ENCODE data around the gene CA7.
"Not testable (repeated sequence)": the region's sequence is repeated elsewhere in the genome, so short reads cannot be mapped to it uniquely, and the experiment has no call there.

Gene CA7

DNA sequence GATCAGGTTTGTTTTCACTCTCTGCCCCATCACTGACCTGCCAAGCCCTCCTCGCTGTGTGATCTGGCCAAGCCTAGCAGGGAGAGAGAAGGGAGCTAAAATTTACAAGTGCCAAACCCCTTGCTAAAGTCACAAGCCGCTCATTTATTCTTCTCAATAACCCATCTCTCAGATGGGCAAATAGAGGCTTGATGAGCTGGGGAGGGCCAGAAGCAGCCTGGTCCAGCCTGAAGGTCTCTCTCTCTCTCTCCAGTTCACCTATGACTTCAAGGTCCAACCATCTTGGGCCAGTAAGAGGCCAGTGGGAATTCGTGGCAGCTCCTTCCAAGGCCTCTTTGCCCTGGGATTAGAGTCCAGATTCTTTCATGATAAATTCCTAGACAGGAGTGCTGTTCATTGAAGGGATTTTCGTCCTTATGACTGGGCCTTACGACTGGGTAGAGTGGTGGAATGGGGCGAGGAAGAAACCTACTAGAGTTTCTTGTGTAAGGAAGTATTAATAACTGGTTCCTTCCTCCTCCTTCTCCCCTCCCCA lies 3.4 kb downstream of the CA7 start:
- no peak for DNase-seq

DNA sequence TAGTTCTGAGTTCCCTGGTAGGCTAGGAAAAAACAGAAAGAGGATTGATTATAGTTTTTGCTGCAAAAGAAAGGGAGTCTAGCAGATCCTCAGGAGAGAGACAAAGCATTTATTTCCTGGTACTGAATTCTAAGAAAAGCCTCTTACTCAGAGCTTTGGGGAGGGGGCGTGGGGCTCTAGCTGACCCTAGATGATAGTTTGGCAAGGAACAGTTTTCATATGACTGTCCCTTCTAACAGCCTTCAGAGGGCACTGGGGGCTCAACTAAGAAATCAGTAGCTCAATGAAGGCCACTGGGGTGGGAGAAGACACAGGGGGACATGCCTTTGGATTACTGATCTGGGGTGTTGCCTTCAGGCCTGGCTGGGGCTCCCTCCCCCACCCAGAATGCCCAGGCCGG lies 4.0 kb downstream of the CA7 start:
- no peak for DNase-seq

DNA sequence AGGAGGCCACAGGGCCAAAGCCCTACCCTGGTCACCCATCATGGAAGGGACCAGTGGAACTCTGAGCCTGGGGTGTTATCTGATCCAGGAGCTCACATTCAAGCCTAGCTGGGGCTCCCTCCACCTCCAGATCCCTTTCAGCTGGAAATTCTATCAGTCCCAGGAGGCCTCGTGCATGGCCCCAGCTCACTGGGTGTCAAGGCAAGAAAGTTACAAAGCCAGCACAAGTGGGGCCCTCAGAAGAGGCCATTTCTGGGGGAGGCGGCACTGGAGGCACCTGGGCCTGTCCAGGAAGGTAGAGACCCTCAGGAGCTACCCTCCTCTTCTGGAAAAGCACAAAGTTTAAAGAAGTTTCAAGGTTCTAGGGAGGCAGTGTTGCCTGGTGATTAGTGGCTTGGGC lies 4.8 kb downstream of the CA7 start:
- no peak for DNase-seq

DNA sequence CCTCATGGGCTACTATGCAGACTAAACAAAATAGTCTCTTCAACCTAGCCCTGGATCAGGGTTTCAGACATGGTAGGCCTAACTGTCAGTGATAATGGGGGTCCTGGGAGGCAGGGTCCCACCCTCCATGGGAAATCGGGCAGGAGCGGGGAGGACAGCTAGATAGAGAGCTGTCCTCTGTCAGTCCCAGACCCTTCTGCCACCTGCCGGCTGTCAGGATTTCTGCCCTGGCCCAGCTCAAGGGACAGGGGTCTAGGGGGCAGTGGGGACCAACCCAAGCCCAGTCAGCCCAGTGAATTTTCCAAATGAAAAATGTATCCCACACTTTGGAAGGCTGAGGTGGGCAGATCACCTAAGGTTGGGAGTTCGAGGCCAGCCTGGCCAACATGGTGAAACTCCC lies 5.3 kb downstream of the CA7 start:
- DNase-seq, result no peak

DNA sequence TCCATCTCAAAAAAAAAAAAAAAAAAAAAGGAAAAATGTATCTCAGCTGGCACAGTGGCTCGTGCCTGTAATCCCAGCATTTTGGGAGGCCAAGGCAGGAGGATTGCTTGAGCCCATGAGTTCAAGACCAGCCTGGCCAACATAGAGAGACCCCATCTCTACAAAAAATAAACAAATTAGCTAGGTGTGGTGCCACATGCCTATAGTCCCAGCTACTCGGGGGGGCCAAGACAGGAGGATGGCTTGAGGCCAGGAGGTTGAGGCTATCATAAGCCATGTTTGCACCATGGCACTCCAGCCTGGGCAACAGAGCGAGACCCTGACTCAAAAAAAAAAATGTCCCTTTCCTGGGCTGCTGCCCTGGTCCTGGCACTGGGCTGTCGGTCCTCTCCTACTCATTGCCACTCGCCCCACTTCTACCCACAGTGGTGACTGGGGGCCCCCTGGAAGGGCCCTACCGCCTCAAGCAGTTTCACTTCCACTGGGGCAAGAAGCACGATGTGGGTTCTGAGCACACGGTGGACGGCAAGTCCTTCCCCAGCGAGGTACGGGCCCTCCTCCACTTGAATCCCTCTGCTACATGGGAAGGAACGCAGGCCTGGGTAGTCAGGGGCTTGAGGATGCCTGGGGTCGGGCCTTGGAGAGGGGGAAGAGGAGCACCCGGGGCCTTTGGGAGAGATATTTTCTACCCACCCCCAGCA lies 6.1 kb downstream of the CA7 start:
- no peak for DNase-seq

DNA sequence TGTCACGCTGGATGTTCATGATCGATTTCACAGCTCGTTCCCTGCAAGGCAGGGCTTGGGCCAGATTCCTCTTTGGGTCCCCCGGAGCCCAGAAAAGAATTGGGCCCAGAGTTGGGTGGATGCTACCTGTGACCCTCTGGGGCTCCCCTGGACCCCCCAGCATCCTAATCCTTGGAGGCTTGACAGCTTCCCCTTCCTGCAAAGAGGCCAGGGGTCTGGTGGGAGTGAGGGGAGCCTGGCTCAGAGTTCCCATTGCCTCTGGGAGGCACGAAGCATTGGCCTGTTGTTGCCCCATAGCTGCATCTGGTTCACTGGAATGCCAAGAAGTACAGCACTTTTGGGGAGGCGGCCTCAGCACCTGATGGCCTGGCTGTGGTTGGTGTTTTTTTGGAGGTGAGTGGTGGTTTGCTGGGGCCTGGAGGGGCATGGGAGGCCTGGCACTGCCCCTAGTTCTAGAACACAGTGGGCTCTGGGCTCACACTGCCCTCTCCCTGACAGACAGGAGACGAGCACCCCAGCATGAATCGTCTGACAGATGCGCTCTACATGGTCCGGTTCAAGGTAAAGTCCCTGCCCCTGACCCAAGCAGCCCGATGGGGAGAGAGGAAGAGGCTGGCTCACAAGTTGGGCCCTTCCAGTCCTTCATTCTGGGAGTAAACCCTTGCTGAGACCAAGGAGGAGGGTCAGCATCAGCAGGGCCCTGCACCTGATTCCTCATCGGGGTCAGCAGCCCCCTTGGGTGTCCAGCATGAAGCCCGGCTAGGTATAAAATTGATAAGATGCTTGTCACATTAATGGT lies 7.2 kb downstream of the CA7 start:
- no peak for DNase-seq

DNA sequence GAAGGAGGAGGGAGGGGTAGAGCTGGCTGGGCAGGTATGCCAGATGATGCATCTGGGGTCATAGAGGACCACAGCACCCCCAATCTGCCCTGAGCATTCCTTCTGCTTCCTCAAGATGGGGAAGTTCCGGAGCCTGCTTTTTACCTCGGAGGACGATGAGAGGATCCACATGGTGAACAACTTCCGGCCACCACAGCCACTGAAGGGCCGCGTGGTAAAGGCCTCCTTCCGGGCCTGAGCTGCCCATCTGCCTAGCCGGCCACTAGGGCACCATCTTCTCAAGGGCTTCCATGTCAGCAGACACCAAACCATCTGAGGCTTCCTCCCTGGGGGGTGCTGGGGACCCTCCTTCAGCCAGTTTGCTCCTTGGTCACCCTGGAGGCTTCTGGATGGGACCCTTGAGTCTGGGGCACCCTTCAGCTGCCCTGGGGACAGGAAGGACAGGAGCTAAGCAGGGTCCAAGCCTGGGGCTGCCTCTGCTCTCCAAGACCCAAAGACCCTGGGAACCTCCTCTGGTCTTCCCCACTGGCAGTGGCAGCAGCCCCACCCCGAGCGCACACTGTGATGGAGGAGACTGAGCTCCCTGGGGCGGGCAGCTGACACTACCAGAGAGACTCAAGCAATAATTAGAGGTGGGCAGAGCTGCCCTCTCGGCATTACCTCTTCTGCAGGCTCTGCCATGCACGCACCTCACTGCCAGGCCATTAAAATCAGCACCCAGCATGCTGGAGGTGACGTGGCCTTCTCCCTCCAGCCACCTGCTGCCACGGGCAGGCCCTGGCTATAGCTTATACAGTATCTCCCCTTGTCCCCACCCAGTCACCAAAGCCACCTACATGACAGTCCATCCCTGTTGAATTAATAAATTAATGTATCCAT lies 9.3 kb downstream of the CA7 start:
- no peak for DNase-seq

DNA sequence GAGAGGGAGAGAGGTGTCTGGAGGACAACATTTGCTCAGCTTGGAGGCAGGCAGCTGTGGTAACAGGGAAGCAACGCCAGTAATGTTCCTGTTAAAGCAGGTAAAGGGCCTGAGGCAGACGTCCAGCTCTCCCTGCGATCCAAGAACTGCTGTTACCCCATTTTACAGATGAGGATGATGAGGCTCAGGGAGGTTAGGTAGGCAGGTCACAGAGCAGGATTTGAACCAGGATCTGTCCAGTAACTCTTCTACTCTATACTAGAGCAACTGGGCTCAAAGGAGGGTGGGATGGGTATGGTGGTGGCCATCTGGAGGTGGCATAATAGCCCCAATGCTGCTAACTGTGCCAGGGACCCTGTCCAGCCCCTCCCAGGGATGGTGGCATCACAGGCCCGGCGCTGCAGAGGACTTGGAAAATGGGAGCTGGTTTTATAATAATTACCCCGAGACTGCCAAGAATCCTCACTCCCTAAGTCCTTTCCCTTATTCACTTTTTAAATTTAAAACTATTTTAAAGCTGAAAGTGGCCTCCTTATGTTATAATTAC lies 12.0 kb downstream of the CA7 start:
- DNase-seq, result no peak

DNA sequence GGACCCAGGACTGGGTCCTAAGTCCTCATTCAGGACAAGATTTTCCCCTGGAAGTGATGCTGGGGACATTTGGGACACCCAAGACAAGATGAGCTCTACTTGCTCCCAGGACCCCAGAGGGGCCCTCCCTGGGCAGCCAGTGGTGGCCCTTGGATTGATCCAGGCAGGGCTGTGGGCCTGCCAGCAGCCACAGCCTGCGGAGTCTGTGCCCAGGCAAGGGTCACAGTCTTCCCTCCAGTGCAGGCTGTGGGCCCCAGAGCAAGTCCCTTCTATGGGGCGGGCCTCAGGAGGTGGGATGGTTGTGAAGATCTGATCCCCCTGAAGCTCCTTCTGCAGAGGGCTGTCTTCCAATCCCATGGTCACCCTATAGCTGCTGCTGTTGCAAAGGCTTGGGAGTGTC lies 12.6 kb downstream of the CA7 start:
- no peak for DNase-seq

DNA sequence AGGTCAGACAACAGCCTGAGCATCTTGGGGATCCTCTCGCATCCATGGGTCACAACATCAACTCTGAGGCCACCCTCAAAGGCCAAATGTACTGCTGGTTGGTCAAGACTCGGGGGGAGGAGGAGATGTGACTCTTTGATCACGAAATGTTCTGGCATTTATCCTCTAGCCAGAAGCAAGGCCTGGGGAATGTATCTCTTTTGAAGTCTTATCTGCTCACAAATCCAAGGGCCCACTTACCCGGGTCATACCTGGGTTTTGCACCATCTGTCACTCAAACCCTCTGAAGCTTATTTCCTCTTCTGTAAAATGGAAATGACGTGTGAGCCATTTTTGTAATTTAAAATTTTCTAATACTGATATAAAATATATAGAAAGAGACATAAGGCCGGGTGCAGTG lies 13.2 kb downstream of the CA7 start:
- no peak for DNase-seq

DNA sequence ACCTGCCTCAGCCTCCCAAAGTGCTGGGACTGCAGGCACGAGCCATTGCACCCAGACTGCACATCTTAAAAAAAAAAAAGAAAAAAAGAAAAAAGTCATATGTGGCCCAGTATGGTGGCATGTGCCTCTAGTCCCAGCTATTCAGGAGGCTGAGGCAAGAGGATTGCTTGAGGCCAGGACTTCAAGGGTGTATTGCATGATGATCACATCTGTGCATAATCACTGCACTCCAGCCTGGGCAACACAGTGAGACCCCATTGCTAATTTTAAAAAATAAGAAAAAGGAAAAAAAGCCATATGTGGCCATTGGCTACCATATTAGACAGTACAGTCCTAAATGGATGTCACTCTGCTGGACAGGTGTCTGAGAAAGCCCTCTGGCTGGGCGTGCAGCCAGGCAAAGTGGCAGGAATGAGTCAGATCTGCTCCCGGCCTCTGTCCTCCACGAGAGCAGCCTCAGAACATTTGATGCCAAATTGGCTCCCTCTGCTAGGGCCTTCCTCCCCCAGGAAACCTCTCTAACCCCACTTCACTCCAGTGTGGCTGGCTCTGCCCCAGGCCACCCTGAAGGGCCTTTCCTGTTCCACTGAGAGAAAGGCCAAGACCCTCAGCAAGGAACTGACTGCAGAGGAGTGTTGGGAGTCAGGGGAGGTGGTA lies 14.7 kb downstream of the CA7 start:
- DNase-seq, result peak; percentile 51

DNA sequence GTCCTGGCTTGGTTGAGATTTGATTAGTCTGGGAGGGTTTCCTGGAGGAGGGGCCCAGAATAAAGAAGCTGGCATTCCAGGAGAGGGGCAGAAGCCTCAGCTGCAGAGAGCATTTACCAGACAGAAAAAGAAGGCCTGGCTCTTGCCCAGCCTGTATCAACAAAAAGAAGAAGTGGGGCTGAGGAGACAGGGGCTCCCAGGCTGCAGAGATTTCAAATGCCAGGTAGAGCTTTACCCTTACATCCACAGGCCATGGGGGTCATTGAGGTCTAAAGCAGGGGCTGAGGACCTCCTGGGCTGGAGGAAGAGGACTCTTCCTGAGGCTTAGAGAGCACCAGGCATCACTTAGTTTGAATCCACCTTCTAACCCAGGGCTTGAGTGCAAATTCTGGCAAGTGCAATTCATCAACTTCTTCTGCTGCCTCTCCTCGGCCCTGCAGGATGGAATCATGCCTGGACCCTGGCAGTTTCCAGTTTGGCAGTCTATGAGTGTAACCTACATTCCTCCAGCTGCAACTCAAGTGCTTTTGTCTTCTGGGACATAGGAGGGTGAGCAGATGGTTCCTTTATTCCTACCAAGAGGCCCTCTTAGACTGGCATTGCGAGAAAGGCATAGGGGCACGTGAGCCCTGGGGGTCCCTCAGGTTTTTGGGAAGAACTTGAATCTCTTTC lies 15.3 kb downstream of the CA7 start:
- DNase-seq, result no peak

DNA sequence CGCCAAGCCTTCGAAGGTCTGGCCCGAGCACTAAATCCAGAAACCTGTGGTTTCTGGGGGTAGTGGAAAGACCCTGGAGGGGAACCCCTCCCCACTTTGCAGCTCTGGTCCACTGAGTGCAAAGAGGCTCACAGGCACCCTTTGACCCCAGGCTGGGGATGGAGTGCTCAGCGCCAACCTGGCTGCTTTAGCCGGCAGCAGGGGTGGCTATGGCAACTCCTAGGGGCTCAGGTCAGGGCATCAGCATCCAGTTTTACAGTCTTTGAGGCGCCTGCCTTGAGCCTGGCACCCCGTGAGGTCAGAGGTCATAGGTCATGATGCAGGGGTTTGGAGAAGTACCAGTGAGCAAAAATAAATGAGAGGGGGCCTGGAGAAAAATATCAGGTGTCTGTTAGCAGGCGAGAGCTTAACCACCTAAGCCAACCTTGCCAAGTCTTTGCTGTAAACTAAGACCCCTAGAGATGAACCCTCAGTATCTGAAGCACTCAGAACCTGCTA lies 17.9 kb downstream of the CA7 start:
- no peak for DNase-seq

DNA sequence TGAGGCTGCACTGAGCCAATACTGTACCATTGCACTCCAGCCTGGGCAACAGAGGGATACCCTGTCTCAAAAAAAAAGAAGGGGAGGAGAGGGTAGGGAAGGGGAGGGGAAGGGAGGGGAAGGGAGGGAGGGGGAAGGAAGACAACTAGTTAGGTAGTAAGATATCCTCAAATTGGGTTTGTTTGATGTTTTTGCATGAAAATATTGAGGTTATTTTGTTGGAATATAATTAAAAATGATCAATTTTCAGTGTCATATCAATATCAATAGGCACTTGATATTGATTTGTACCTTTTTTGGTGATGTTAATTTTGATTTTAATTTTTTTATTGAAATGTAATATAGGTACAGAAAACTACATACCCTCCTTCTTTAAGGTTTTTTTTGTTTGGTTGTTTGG lies 19.5 kb downstream of the CA7 start:
- DNase-seq, result no peak

DNA sequence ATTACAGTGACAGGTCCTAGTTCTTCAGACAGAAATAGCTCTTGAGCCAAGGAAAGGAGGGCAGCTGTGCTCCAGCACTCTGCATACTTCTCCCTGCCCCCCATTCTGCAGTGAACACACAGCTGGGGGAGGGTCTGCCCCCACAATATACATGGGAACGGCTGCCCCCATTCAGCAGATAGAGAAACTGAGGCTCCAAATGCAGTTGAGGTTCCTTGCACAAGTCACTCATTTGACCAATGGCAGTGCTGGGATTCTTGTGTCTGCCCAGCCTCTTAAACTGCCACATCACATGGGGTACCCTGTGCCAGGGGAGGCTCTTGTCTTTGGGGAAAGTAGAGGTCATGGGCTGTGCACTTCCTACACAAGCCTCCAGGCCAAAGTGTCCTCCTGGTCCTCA lies 25.2 kb downstream of the CA7 start:
- DNase-seq, result no peak

DNA sequence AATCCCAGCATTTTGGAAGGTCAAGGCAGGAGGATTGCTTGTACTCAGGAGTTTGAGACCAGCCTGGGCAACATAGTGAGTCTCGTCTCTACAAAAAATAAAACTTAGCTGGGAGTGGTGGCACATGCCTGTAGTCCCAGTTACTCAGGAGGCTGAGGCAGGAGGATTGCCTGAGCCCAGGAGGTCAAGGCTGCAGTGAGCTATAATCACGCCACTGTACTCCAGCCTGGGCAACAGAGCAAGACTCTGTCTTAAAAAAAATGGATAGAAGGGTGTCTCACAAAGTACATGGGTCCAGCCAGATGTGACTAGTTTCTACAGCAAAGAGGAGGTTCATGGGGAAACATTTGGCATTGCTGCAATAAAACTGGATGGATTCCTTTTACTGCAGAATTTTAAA lies 27.1 kb downstream of the CA7 start:
- DNase-seq, result not testable (repeated sequence)

DNA sequence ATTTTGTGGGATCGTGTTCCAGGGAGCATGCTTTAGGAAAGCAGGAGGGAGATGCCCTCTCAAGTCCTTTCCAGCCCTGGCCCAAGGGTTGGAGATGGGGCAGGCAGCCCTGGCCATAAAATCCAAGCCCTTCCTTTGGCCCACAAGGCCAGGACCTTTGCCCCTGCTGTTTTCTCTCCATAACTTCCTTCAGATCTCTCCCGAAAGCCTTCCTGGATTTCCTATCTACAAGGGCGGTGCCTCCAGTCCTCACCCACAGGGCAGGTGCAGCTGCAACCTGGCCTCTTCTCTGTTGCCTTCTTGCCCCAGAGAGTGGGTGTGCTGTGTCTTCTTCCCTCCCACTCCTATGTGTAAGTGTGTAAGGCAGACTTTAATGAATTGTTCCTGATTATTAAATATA lies 27.6 kb downstream of the CA7 start:
- no peak for DNase-seq

DNA sequence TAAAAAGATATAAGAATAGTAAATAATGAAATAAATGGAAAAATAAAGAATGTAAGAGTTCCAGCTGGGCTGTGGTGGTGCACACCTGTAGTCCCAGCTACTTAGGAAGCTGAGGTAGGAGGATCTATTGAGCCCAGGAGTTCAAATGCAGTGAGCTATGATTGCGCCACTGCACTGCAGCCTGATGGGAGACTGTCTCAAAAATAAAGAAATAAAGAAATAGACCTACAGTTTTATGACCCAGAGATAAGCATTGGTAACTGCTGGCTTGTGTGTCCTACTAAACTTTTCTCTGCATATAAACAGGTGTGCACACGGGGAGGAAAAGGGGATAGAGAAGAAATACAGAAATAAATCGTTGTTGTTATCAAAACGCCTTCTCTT lies 28.3 kb downstream of the CA7 start:
- DNase-seq, result no peak

DNA sequence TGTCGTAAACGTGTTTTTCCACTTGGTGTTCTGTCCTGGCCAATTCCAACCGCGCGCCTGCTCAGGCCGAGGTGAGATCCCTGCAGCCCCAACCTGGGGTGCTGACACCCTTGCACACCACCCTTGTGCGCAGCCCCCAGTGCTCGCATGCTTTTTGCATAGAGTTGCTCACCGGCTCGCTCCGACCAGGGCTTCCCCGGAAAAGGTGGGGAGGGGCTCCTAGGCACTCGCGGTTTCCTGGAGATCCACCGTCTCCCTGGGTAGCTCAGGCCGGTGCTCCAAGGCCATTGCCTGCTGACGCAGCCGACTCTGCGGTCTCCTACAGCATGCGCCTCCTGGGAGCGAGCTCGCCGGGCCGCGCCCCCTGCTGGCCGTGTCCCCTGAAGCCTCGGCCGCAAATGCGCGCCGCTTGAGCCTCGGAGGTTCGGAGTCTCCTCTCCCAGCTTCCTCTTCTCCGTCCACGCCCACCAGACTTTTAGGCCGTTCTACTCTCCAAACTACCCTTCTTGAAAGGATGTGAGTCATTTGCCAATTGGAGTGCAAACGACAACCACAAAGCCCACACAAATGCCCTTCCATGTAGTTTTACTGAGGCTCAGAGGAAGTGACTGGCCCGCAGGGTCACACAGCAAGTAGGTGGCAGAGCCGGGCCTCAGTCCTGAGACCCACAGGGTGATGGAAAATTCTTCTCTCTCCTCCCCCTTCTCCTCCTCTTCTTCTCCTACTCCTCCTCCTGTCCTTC lies 28.9 kb downstream of the CA7 start:
- peak; percentile 100 for DNase-seq

DNA sequence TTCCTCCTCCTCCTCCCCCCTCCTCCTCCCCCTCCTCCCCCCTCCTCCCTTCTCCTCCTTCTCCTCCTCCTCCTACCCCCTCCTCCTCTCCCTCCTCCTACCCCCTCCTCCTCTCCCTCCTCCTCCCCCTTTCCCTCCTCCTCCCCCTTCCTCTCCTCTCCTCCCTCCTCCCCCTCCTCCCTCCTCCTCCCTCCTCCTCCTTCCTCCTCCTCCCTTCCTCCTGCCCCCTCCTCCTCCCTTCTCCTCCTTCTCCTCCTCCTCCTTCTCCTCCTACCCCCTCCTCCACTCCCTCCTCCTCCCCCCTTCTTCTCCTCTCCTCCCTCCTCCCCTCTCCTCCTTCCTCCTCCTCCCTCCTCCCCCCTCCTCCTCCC lies 29.5 kb downstream of the CA7 start:
- no peak for DNase-seq

Data from fibroblast of skin of right biceps (primary cell).